ES-I3 (cell line): Measurements from ENCODE around the gene NMUR2.

ENCODE experiments used
- H3K36me3 ChIP-seq: 2 replicates; pipeline ENCODE4 v1.6.1; 2013; ENCODE audit warnings: mild to moderate bottlenecking, low read length, control low read depth, moderate library complexity; ENCODE audit not compliant: insufficient read depth
- H3K4me1 ChIP-seq: 2 replicates; pipeline ENCODE4 v1.6.1; 2013; ENCODE audit warnings: mild to moderate bottlenecking, control low read depth, low read length; ENCODE audit not compliant: insufficient read depth
- H3K9ac ChIP-seq: 2 replicates; pipeline ENCODE4 v1.6.1; 2013; ENCODE audit warnings: low read depth, mild to moderate bottlenecking, low read length, moderate library complexity
- H3K9me3 ChIP-seq: 2 replicates; pipeline ENCODE4 v1.6.1; 2013; ENCODE audit warnings: mild to moderate bottlenecking, low read length, moderate library complexity; ENCODE audit not compliant: control insufficient read depth, insufficient read depth

Gene NMUR2

GRCh38 chr5:152389208-152389849, 15.8 kb downstream of the NMUR2 start:
- H3K9me3 ChIP-seq = no peaks in the 10 kb centered on the region; the same call in none of the 2 replicates
- no peaks in the 10 kb centered on the region for H3K4me1 ChIP-seq
- no peak overlapping the region for H3K9ac ChIP-seq
- no peaks in the 10 kb centered on the region for H3K36me3 ChIP-seq

GRCh38 chr5:152388610-152389009, 16.5 kb downstream of the NMUR2 start:
- H3K4me1 ChIP-seq = no peaks in the 10 kb centered on the region
- no peak overlapping the region for H3K9ac ChIP-seq
- no peaks in the 10 kb centered on the region; the same call in none of the 2 replicates for H3K9me3 ChIP-seq
- no peaks in the 10 kb centered on the region for H3K36me3 ChIP-seq

GRCh38 chr5:152380415-152381123, 24.5 kb downstream of the NMUR2 start:
- Histone ChIP-seq H3K9ac (no peak overlapping the region), H3K9me3 (no peaks in the 10 kb centered on the region), H3K4me1 (no peaks in the 10 kb centered on the region), H3K36me3 (no peaks in the 10 kb centered on the region)

GRCh38 chr5:152379331-152379730, 25.7 kb downstream of the NMUR2 start:
- H3K4me1 ChIP-seq = no peaks in the 10 kb centered on the region
- no peak overlapping the region for H3K9ac ChIP-seq
- no peaks in the 10 kb centered on the region for H3K9me3 ChIP-seq
- H3K36me3 ChIP-seq = no peaks in the 10 kb centered on the region

GRCh38 chr5:152378730-152379129, 26.3 kb downstream of the NMUR2 start:
- H3K9ac ChIP-seq = no peak overlapping the region
- H3K9me3 ChIP-seq = no peaks in the 10 kb centered on the region
- H3K36me3 ChIP-seq = no peaks in the 10 kb centered on the region
- H3K4me1 ChIP-seq = no peaks in the 10 kb centered on the region

- no peaks in the 10 kb centered on the region for H3K4me1 ChIP-seq
Measured at GRCh38 chr5:152376886-152377285, 28.2 kb downstream of the NMUR2 start.

GRCh38 chr5:152374711-152375275, 30.3 kb downstream of the NMUR2 start:
- no peaks in the 10 kb centered on the region for H3K9me3 ChIP-seq
- no peak overlapping the region for H3K9ac ChIP-seq
- no peaks in the 10 kb centered on the region for H3K4me1 ChIP-seq
- H3K36me3 ChIP-seq = no peaks in the 10 kb centered on the region

More at GRCh38 chr5:152376886-152377285, 28.2 kb downstream of the NMUR2 start:
- no peaks in the 10 kb centered on the region for H3K36me3 ChIP-seq
- H3K9ac ChIP-seq = no peak overlapping the region
- no peaks in the 10 kb centered on the region for H3K9me3 ChIP-seq

- Histone ChIP-seq H3K9me3 (no peaks in the 10 kb centered on the region), H3K9ac (no peak overlapping the region), H3K4me1 (no peaks in the 10 kb centered on the region), H3K36me3 (no peaks in the 10 kb centered on the region)
Measured at GRCh38 chr5:152372875-152373274, 32.2 kb downstream of the NMUR2 start.

GRCh38 chr5:152369298-152369697, 35.8 kb downstream of the NMUR2 start:
- H3K4me1 ChIP-seq = no peaks in the 10 kb centered on the region
- H3K9ac ChIP-seq = no peak overlapping the region
- H3K9me3 ChIP-seq = no peaks in the 10 kb centered on the region
- H3K36me3 ChIP-seq = no peaks in the 10 kb centered on the region

- no peaks in the 10 kb centered on the region for H3K36me3 ChIP-seq
- H3K4me1 ChIP-seq = no peaks in the 10 kb centered on the region
- no peak overlapping the region for H3K9ac ChIP-seq
- no peaks in the 10 kb centered on the region for H3K9me3 ChIP-seq
Measured at GRCh38 chr5:152367554-152367953, 37.5 kb downstream of the NMUR2 start.

- Histone ChIP-seq H3K9ac (no peak overlapping the region), H3K9me3 (no peaks in the 10 kb centered on the region), H3K4me1 (no peaks in the 10 kb centered on the region), H3K36me3 (no peaks in the 10 kb centered on the region)
Measured at GRCh38 chr5:152366716-152367115, 38.4 kb downstream of the NMUR2 start.

GRCh38 chr5:152364899-152365298, 40.2 kb downstream of the NMUR2 start:
- Histone ChIP-seq H3K36me3 (no peaks in the 10 kb centered on the region), H3K9ac (no peak overlapping the region), H3K4me1 (no peaks in the 10 kb centered on the region), H3K9me3 (no peaks in the 10 kb centered on the region)

- Histone ChIP-seq H3K36me3 (no peaks in the 10 kb centered on the region), H3K4me1 (no peaks in the 10 kb centered on the region), H3K9ac (no peak overlapping the region), H3K9me3 (no peaks in the 10 kb centered on the region)
Measured at GRCh38 chr5:152364172-152364571, 40.9 kb downstream of the NMUR2 start.

GRCh38 chr5:152358861-152359568, 46.1 kb downstream of the NMUR2 start:
- Histone ChIP-seq H3K9ac (no peak overlapping the region), H3K36me3 (no peaks in the 10 kb centered on the region), H3K4me1 (no peaks in the 10 kb centered on the region), H3K9me3 (no peaks in the 10 kb centered on the region)
